SK-N-SH (cell line): Measurements from ENCODE around the gene SPOP. TPM values are rescaled to one million over a fixed set of nuclear protein-coding genes. Genes with fewer than 3 reads are reported as not detected.
A peak's percentile ranks its signal among the peaks of the same experiment; 100 is the strongest.

ENCODE experiments used
- CTCF ChIA-PET: fragments of 300-600, 350-600 bp; formaldehyde crosslinking; extraction: SDS; loops from one replicate; lab custom pipeline; 2021; lab: Yijun Ruan, JAX
- POLR2A ChIA-PET: fragments of 350-600 bp; sonication (Branson Sonifier 250); formaldehyde crosslinking; extraction: SDS; loops from one replicate; lab custom pipeline; 2020; ENCODE audit warnings: antibody characterized with exemption, inconsistent platforms; lab: Yijun Ruan, JAX
- DNase-seq: peaks from one replicate; pipeline ENCODE4 v3.0.0; 2012
- H2AFZ ChIP-seq: fragments of 200-600 bp; sonication (generic); 2 replicates; pipeline ENCODE4 v1.8.1; 2016; ENCODE audit warnings: antibody characterized with exemption, mild to moderate bottlenecking, low read depth
- H3F3A ChIP-seq: fragments of 200-600 bp; sonication (generic); replicated peaks from 2 replicates; pipeline ENCODE3; 2016; ENCODE audit warnings: antibody characterized with exemption, mild to moderate bottlenecking; ENCODE audit not compliant: insufficient read depth
- H3K27ac ChIP-seq, 2 experiments: fragments of 200-500 bp in 1 of 2; fragments of 200-600 bp in 1 of 2; sonication (Bioruptor generic) in 1 of 2; sonication (generic), shearing (Covaris generic) in 1 of 2; 2 replicates each; pipeline versions ENCODE4 v1.5.1 to v1.6.1; 2014 to 2016; ENCODE audit warnings: low read depth in 2 of 2, inconsistent platforms in 1 of 2, low read length in 1 of 2, mild to moderate bottlenecking in 1 of 2, mixed read lengths in 1 of 2
- H3K27me3 ChIP-seq: fragments of 200-600 bp; sonication (generic), shearing (Covaris generic); 2 replicates; pipeline ENCODE4 v1.6.1; 2016; ENCODE audit warnings: mixed run types; ENCODE audit not compliant: insufficient read depth
- H3K36me3 ChIP-seq, 2 experiments: fragments of 200-500 bp in 1 of 2; fragments of 200-600 bp in 1 of 2; sonication (Bioruptor generic) in 1 of 2; sonication (generic) in 1 of 2; replicated peaks in 1 of 2; 2 replicates each; pipeline versions ENCODE3 to v1.5.1; 2014 to 2016; ENCODE audit warnings: low read length in 1 of 2, mild to moderate bottlenecking in 1 of 2; ENCODE audit not compliant: insufficient read depth in 2 of 2, control insufficient read depth in 1 of 2
- H3K4me1 ChIP-seq, 2 experiments: fragments of 200-500 bp in 1 of 2; fragments of 200-600 bp in 1 of 2; sonication (Bioruptor generic) in 1 of 2; sonication (generic), shearing (Covaris generic) in 1 of 2; 2 replicates each; pipeline versions ENCODE4 v1.5.1 to v1.6.1; 2014 to 2016; ENCODE audit warnings: low read depth in 1 of 2, low read length in 1 of 2, mixed run types in 1 of 2; ENCODE audit not compliant: insufficient read depth in 2 of 2, control insufficient read depth in 1 of 2
- H3K4me2 ChIP-seq: fragments of 200-600 bp; sonication (generic), shearing (Covaris generic); 2 replicates; pipeline ENCODE4 v1.6.1; 2017; ENCODE audit warnings: mixed run types
- H3K4me3 ChIP-seq, 2 experiments: fragments of 200-500 bp in 1 of 2; fragments of 200-600 bp in 1 of 2; sonication (Bioruptor generic) in 1 of 2; sonication (generic), shearing (Covaris generic) in 1 of 2; 2 replicates each; pipeline versions ENCODE4 v1.5.1 to v1.8.1; 2014 to 2016; ENCODE audit warnings: low read depth in 2 of 2, inconsistent platforms in 1 of 2, low read length in 1 of 2, mild to moderate bottlenecking in 1 of 2, mixed read lengths in 1 of 2, moderate library complexity in 1 of 2
- H3K79me2 ChIP-seq: fragments of 200-600 bp; sonication (generic); 2 replicates; pipeline ENCODE4 v1.8.1; 2017; ENCODE audit warnings: mild to moderate bottlenecking; ENCODE audit not compliant: insufficient read depth
- H3K9ac ChIP-seq: fragments of 200-600 bp; sonication (generic); 2 replicates; pipeline ENCODE4 v1.6.1; 2017; ENCODE audit warnings: mixed run types
- H3K9me2 ChIP-seq: fragments of 200-600 bp; sonication (generic); 2 replicates; pipeline ENCODE4 v1.6.1; 2017; ENCODE audit warnings: mixed run types
- H3K9me3 ChIP-seq: fragments of 200-600 bp; sonication (generic); 2 replicates; pipeline ENCODE4 v1.6.1; 2017; ENCODE audit warnings: mixed run types, mild to moderate bottlenecking, moderate library complexity
- H4K20me1 ChIP-seq: fragments of 200-600 bp; sonication (generic); 2 replicates; pipeline ENCODE4 v1.6.1; 2017; ENCODE audit warnings: mild to moderate bottlenecking, mixed run types; ENCODE audit not compliant: insufficient read depth
- CTCF ChIP-seq: fragments of 200-600 bp; sonication (generic); IDR thresholded peaks from 2 replicates; pipeline ENCODE4 v1.6.1; 2017; ENCODE audit warnings: antibody characterized with exemption, mild to moderate bottlenecking, moderate library complexity
- ELF1 ChIP-seq: IDR thresholded peaks from 2 replicates; pipeline ENCODE4 v1.4.0; 2012
- FOSL2 ChIP-seq: IDR thresholded peaks from 2 replicates; pipeline ENCODE4 v1.4.0; 2012; ENCODE audit warnings: low read depth, mild to moderate bottlenecking, moderate library complexity, borderline replicate concordance
- GABPA ChIP-seq: IDR thresholded peaks from 2 replicates; pipeline ENCODE4 v1.4.0; 2012; ENCODE audit warnings: low read depth, mild to moderate bottlenecking
- IRF3 ChIP-seq: fragments of 150-350 bp; IDR thresholded peaks from 2 replicates; pipeline ENCODE4 v1.6.1; 2016; ENCODE audit warnings: mild to moderate bottlenecking, low read depth, low read length
- NFIC ChIP-seq: IDR thresholded peaks from 2 replicates; pipeline ENCODE4 v1.4.0; 2012; ENCODE audit warnings: borderline replicate concordance
- PBX3 ChIP-seq: IDR thresholded peaks from 2 replicates; pipeline ENCODE4; 2012
- RCOR1 ChIP-seq: fragments of 150-350 bp; IDR thresholded peaks from 2 replicates; pipeline ENCODE4 v1.6.1; 2017; ENCODE audit warnings: antibody characterized with exemption, low read length
- RXRA ChIP-seq: IDR thresholded peaks from 2 replicates; pipeline ENCODE4 v1.4.0; 2012; ENCODE audit warnings: low read depth, mild to moderate bottlenecking, borderline replicate concordance
- TEAD4 ChIP-seq: IDR thresholded peaks from 2 replicates; pipeline ENCODE4 v1.4.0; 2012; ENCODE audit warnings: mild to moderate bottlenecking, borderline replicate concordance; ENCODE audit not compliant: insufficient read depth
- YY1 ChIP-seq: IDR thresholded peaks from 2 replicates; pipeline ENCODE4 v1.4.0; 2012; ENCODE audit warnings: low read depth, mild to moderate bottlenecking
- ZBTB33 ChIP-seq: IDR thresholded peaks from 2 replicates; pipeline ENCODE4 v1.4.0; 2012; ENCODE audit warnings: low read depth, borderline replicate concordance
- WGBS: methylation state at CpG from one replicate; pipeline ENCODE4 v1.1.6; 2017; ENCODE audit warnings: low lambda C conversion rate; 5-methylcytosine and 5-hydroxymethylcytosine counted together
- polyA plus RNA-seq, 3 experiments: library from polyadenylated mRNA; depleted of rRNA; stranded (reverse); fragments of >200 nt; gene quantifications; 2 replicates each; pipeline ENCODE4 v1.2.3, GENCODE V29; 2012
- TF ChIP-seq, protein P1 (sequence below): fragments of 150-350 bp; IDR thresholded peaks from 2 replicates; pipeline ENCODE4 v1.6.1; 2017; ENCODE audit warnings: antibody characterized with exemption, low read length, low read depth, borderline replicate concordance

The SPOP gene
- polyA plus RNA-seq, 1 of the 3 experiments (the other 2 are of a cell fraction), result 54.0 TPM

- H3K9me3 ChIP-seq, result no peaks in the 10 kb centered on the region
- H3K27ac ChIP-seq, result no peak overlapping the region
- H3K9ac ChIP-seq, result no peak overlapping the region
- CTCF ChIA-PET, result interaction anchor here (0.6 to 1.6 kb wide), 3 partner anchors 21 to 78 kb away, joined by 3 read pairs; no protein-coding TSS in a partner anchor
- DNase-seq, result no peak
- H2AFZ ChIP-seq, result no peak overlapping the region
- no peak for TF ChIP-seq FOSL2
- TF ChIP-seq YY1, result no peak
- no peaks in the 10 kb centered on the region for H3K4me1 ChIP-seq
- no peak overlapping the region for H3K4me2 ChIP-seq
- H3K9me2 ChIP-seq, result no peaks in the 10 kb centered on the region
- peaks cover 9% of the 10 kb centered on the region for H3F3A ChIP-seq
- H3K79me2 ChIP-seq, result 0 out of 2 replicates have a peak, but pooled peaks cover 4% of the 10 kb centered on the region
- no peaks in the 10 kb centered on the region for H3K27me3 ChIP-seq
- POLR2A ChIA-PET, result no interaction called here
- WGBS, result 91% methylated on average over 10 of the region's 10 CpGs
- no peak overlapping the region for H3K4me3 ChIP-seq
- peaks cover 71% of the 10 kb centered on the region in 2 experiments for H3K36me3 ChIP-seq
- H4K20me1 ChIP-seq, result no peaks in the 10 kb centered on the region
Measured at GRCh38 chr17:49616601-49617131, 61.2 kb downstream of the SPOP start.

DNA sequence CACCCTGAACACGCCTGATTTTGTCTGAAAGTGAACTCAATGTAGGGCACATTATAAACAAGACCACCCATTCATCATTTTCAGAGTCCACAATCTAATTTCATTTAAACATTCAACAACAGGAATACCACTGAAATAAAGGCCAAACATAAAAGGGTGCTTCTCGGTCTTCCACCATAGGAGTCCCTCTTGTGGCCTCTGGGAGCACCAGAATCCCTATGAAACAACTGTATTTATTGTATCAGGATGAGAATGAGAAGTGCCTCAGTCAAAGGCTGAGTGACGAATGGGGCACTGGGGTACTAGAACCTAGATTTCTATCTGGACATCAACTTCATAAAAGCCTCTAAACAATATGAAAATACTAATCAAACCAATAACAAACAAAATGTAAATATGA is 61.8 kb downstream of the SPOP start:
- peak; percentile 54 for TF ChIP-seq CTCF
- no peak for TF ChIP-seq ZBTB33
- Histone ChIP-seq H2AFZ (no peak overlapping the region), H3K4me1 (no peaks in the 10 kb centered on the region), H3K27ac (no peak overlapping the region), H3K79me2 (0 out of 2 replicates have a peak, but pooled peaks cover 4% of the 10 kb centered on the region), H3K4me2 (no peak overlapping the region), H3K9me3 (no peaks in the 10 kb centered on the region), H3K36me3 (peaks cover 70 to 71% of the 10 kb centered on the region in 2 experiments), H3K9me2 (no peaks in the 10 kb centered on the region), H3K27me3 (no peaks in the 10 kb centered on the region), H4K20me1 (no peaks in the 10 kb centered on the region), H3K4me3 (no peak overlapping the region), H3F3A (peaks cover 9% of the 10 kb centered on the region), H3K9ac (no peak overlapping the region)
- WGBS, result 92% methylated on average over 3 of the region's 3 CpGs
- DNase-seq, result no peak
- ChIA-PET CTCF (interaction anchor here (0.9 to 3.3 kb wide), 7 partner anchors 13 to 79 kb away, joined by 3 to 15 read pairs (median 3); no protein-coding TSS in a partner anchor), POLR2A (no interaction called here)

DNA sequence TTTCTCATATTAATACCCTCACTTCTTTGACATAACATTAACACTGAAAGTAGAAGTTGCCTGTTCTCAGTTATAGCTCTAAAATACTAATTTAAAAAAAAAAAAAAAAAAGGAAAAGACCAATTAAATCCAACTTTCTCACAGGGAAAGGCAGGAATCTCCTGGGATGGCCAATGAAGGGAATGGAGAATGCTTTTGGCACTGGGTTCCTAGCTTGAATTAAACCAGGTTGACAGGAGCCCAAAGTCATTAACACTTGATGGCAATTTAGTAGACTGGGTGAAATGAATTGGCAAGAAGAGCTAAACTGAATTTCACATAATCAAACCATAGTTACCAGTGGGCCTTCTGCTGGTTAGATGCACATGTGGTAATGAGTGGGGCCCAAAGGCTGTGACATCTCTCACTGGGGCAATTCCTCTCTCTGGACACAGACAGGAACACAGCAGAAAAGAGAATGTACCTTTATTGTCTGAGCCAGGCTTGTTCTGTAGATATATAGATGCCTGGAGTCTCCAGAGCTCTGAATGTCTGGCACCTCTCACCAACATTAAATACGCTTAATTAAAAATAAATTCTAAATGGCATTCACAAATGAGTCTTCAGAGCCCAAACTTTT is 64.6 kb downstream of the SPOP start:
- 94% methylated on average over 1 of the region's 1 CpG for WGBS
- CTCF ChIA-PET, result interaction anchor here (0.8 to 3.3 kb wide), 6 partner anchors 9 to 178 kb away, joined by 3 to 15 read pairs (median 7); no protein-coding TSS in a partner anchor
- no peak for TF ChIP-seq NFIC
- TF ChIP-seq RCOR1, result no peak
- TF ChIP-seq TEAD4, result no peak
- TF ChIP-seq IRF3, result no peak
- no peak for TF ChIP-seq GABPA
- TF ChIP-seq RXRA, result no peak
- no peak for TF ChIP-seq ELF1
- no peak for TF ChIP-seq PBX3
- TF ChIP-seq, protein P1, sequence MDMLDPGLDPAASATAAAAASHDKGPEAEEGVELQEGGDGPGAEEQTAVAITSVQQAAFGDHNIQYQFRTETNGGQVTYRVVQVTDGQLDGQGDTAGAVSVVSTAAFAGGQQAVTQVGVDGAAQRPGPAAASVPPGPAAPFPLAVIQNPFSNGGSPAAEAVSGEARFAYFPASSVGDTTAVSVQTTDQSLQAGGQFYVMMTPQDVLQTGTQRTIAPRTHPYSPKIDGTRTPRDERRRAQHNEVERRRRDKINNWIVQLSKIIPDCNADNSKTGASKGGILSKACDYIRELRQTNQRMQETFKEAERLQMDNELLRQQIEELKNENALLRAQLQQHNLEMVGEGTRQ, result no peak

More for the DNA sequence above, 64.6 kb downstream of the SPOP start:
- Histone ChIP-seq H3K36me3 (peaks cover 72 to 83% of the 10 kb centered on the region in 2 experiments), H4K20me1 (no peaks in the 10 kb centered on the region), H3K4me1 (no peaks in the 10 kb centered on the region), H3K27ac (no peak overlapping the region), H3K4me2 (no peak overlapping the region), H3K79me2 (0 out of 2 replicates have a peak, but pooled peaks cover 4% of the 10 kb centered on the region), H2AFZ (no peak overlapping the region), H3K27me3 (no peaks in the 10 kb centered on the region), H3K9ac (no peak overlapping the region), H3K9me3 (no peaks in the 10 kb centered on the region), H3F3A (peaks cover 7% of the 10 kb centered on the region), H3K9me2 (no peaks in the 10 kb centered on the region), H3K4me3 (no peak overlapping the region)
- DNase-seq, result no peak
- POLR2A ChIA-PET, result no interaction called here
